K562 (cell line): ENCODE data around the gene CEMIP. TPM values are rescaled to one million over a fixed set of nuclear protein-coding genes. Genes with fewer than 3 reads are reported as not detected.

ENCODE experiments used
- ATAC-seq: fragments of 200-7000 bp; cut with Tn5 transposase; 3 replicates; pipeline ENCODE4 v1.9.1; 2020; ENCODE audit warnings: moderate library complexity
- BruUV-seq: library from RNA; stranded (reverse); fragments of 400-500 nt; replicated peaks from 2 replicates; lab custom pipeline; 2021; lab: Mats Ljungman, UMichigan
- CTCF ChIA-PET: fragments of 300-600 bp; formaldehyde crosslinking; extraction: SDS; loops from one replicate; lab custom pipeline; 2021; ENCODE audit warnings: low intra/inter-chr PET ratio; lab: Yijun Ruan, JAX
- POLR2A ChIA-PET: fragments of 300-600, 350-650 bp; sonication (Branson Sonifier 250); formaldehyde crosslinking; extraction: SDS; loops from one replicate; lab custom pipeline; 2021; ENCODE audit warnings: antibody characterized with exemption, inconsistent platforms; lab: Yijun Ruan, JAX
- DNase-seq, 4 experiments: peaks; one replicate each; pipeline versions ENCODE4 v3.0.0 to v3.0.0-alpha.2; 2011 to 2018; ENCODE audit warnings: low spot score in 3 of 4, mixed read lengths in 3 of 4; ENCODE audit errors: extremely low read depth in 1 of 4
- FAIRE-seq: peaks from 2 replicates; lab custom pipeline; 2011; peaks lifted over from hg19 to GRCh38; lab: Jason Lieb, UNC
- H2AFZ ChIP-seq: 2 replicates; pipeline ENCODE4 v1.6.0; 2011; ENCODE audit warnings: low read depth, low read length, control low read depth, inconsistent platforms
- H3K27ac ChIP-seq: fragments of 200-600 bp; 3 replicates; pipeline ENCODE4 v1.8.0; 2011; ENCODE audit warnings: low read depth, mild to moderate bottlenecking, control low read depth, inconsistent platforms, low read length, moderate library complexity, mixed read lengths; ENCODE audit errors: extremely low read depth
- H3K27me3 ChIP-seq, 2 experiments: fragments of 300-600 bp in 1 of 2; 2 replicates in 1 of 2; 3 replicates in 1 of 2; pipeline versions ENCODE4 v1.6.0 to v1.8.0; 2011; ENCODE audit warnings: inconsistent platforms in 2 of 2, low read length in 2 of 2, mild to moderate bottlenecking in 1 of 2, mixed read lengths in 1 of 2, moderate library complexity in 1 of 2; ENCODE audit not compliant: control insufficient read depth in 2 of 2, insufficient read depth in 2 of 2
- H3K36me3 ChIP-seq: fragments of 300-600 bp; 3 replicates; pipeline ENCODE4 v1.8.0; 2011; ENCODE audit warnings: mild to moderate bottlenecking, low read length, inconsistent platforms; ENCODE audit not compliant: control insufficient read depth, insufficient read depth
- H3K4me1 ChIP-seq, 2 experiments: fragments of 200-600 bp in 1 of 2; replicated peaks in 1 of 2; 2 replicates in 1 of 2; 3 replicates in 1 of 2; pipeline versions ENCODE4 v1.5.1 to v1.8.0; 2011; ENCODE audit warnings: inconsistent platforms in 2 of 2, low read length in 2 of 2, mild to moderate bottlenecking in 1 of 2, mixed read lengths in 1 of 2, moderate library complexity in 1 of 2; ENCODE audit not compliant: control insufficient read depth in 2 of 2, insufficient read depth in 2 of 2
- H3K4me2 ChIP-seq: 2 replicates; pipeline ENCODE4 v1.6.1; 2011; ENCODE audit warnings: low read length, control low read depth, inconsistent platforms, mixed read lengths; ENCODE audit not compliant: insufficient read depth
- H3K4me3 ChIP-seq: fragments of 200-600 bp; sonication (generic), shearing (Covaris generic); 2 replicates; pipeline ENCODE4 v1.5.1; 2016; ENCODE audit warnings: control low read depth, inconsistent platforms
- H3K79me2 ChIP-seq: fragments of 200-600 bp; 3 replicates; pipeline ENCODE4 v1.8.0; 2011; ENCODE audit warnings: low read length, inconsistent platforms; ENCODE audit not compliant: control insufficient read depth, insufficient read depth
- H3K9ac ChIP-seq, 2 experiments: 2 replicates each; pipeline versions ENCODE4 v1.6.0 to v1.6.1; 2011; ENCODE audit warnings: low read depth in 2 of 2, low read length in 2 of 2, control low read depth in 1 of 2, inconsistent platforms in 1 of 2, mild to moderate bottlenecking in 1 of 2, mixed read lengths in 1 of 2; ENCODE audit not compliant: insufficient read depth in 1 of 2
- H3K9me1 ChIP-seq: one replicate; pipeline ENCODE4 v1.6.0; 2011; ENCODE audit warnings: inconsistent platforms, mild to moderate bottlenecking, low read length, moderate library complexity; ENCODE audit not compliant: control insufficient read depth, insufficient read depth
- H3K9me3 ChIP-seq: replicated peaks from 2 replicates; pipeline ENCODE4 v1.5.1; 2011; ENCODE audit warnings: low read depth, low read length, inconsistent platforms; ENCODE audit not compliant: control insufficient read depth, insufficient read depth
- H4K20me1 ChIP-seq: replicated peaks from 2 replicates; pipeline ENCODE4 v1.6.1; 2011; ENCODE audit warnings: low read length, inconsistent platforms, mixed read lengths; ENCODE audit not compliant: control insufficient read depth, insufficient read depth
- PHTF2 ChIP-seq: fragments of 250-450 bp; sonication (Bioruptor Pico); IDR thresholded peaks from 2 replicates; pipeline ENCODE4 v1.5.0; 2021; ENCODE audit warnings: mild to moderate bottlenecking
- POLR2G ChIP-seq: fragments of 200-400 bp; formaldehyde crosslinking; IDR thresholded peaks from 2 replicates; pipeline ENCODE4 v1.6.1; 2017; ENCODE audit warnings: low read depth, mild to moderate bottlenecking, antibody characterized with exemption, low read length, moderate library complexity
- RBM17 ChIP-seq: fragments of 200-400 bp; formaldehyde crosslinking; IDR thresholded peaks from 2 replicates; pipeline ENCODE4 v1.6.1; 2017; ENCODE audit warnings: low read depth, mild to moderate bottlenecking, low read length, borderline replicate concordance
- RFX1 ChIP-seq: fragments of 450-650 bp; IDR thresholded peaks from 2 replicates; pipeline ENCODE4 v1.6.1; 2016; ENCODE audit warnings: mild to moderate bottlenecking, moderate library complexity
- TCF7L2 ChIP-seq: fragments of 150-350 bp; IDR thresholded peaks from 2 replicates; pipeline ENCODE4 v1.6.1; 2016; ENCODE audit warnings: low read depth, mild to moderate bottlenecking, low read length, moderate library complexity
- ZKSCAN8 ChIP-seq: fragments of 200-800 bp; sonication (Bioruptor generic); IDR thresholded peaks from 2 replicates; pipeline ENCODE4 v1.6.1; 2016; ENCODE audit warnings: missing genetic modification characterization, missing compliant biosample characterization
- ZNF584 ChIP-seq: fragments of 200-800 bp; sonication (Bioruptor generic); IDR thresholded peaks from 2 replicates; pipeline ENCODE4 v1.6.1; 2016; ENCODE audit warnings: low read depth, mild to moderate bottlenecking, missing genetic modification characterization, missing compliant biosample characterization
- ZNF77 ChIP-seq: fragments of 250-450 bp; sonication (Bioruptor Pico); IDR thresholded peaks from 2 replicates; pipeline ENCODE4 v1.5.0; 2020
- WGBS: fragments of 100-300 bp; shearing (Covaris generic); methylation state at CpG from one replicate; pipeline ENCODE4 v1.1.6; 2016; ENCODE audit warnings: low coverage, mixed read lengths; ENCODE audit not compliant: insufficient coverage; ENCODE audit errors: missing lambda C conversion rate; 5-methylcytosine and 5-hydroxymethylcytosine counted together
- in situ Hi-C: fragments of 300-500 bp; cut with MboI; formaldehyde crosslinking; loops from 4 replicates; pipeline ENCODE4 v1.15.0; 2018; ENCODE audit warnings: inconsistent platforms, mixed read lengths
- intact Hi-C: fragments of 100-400 bp; cut with micrococcal nuclease; formaldehyde crosslinking; loops from 2 replicates; pipeline ENCODE4 v1.14.2; 2022
- polyA plus RNA-seq, 8 experiments: library from polyadenylated mRNA; depleted of rRNA in 4 of 8; stranded (reverse) in 5 of 8; unstranded in 3 of 8; fragments of >200 nt; fragmentation: Nextera tagmentation in 2 of 8; fragmentation: Illumina TruSeq in 1 of 8; extraction: Ambion mirVana in 2 of 8; extraction: Trizol in 1 of 8; gene quantifications; 2 replicates each; pipeline versions ENCODE4 v1.2.1 to v1.2.3, GENCODE V29; 2011 to 2014; ENCODE audit warnings: inconsistent platforms in 1 of 8, missing spikeins in 1 of 8
- total RNA-seq, 7 experiments: library from RNA; depleted of rRNA in 6 of 7; stranded (reverse); fragments of >200 nt in 6 of 7; fragmentation: Illumina TruSeq in 2 of 7; extraction: Trizol in 2 of 7; gene quantifications; 2 replicates each; pipeline versions ENCODE4 v1.2.1 to v1.2.3, GENCODE V29; 2011 to 2021; ENCODE audit warnings: low replicate concordance in 1 of 7
- TF ChIP-seq, protein P1 (sequence below): fragments of 450-650 bp; IDR thresholded peaks from 2 replicates; pipeline ENCODE4 v1.6.1; 2017; ENCODE audit warnings: mild to moderate bottlenecking, moderate library complexity

CEMIP gene
- total and polyA plus RNA-seq, 9 of the 15 experiments (the other 6 are each of a cell fraction or from before 2014, with no cell fraction given) = 0.33 TPM; not detected in 8

DNA sequence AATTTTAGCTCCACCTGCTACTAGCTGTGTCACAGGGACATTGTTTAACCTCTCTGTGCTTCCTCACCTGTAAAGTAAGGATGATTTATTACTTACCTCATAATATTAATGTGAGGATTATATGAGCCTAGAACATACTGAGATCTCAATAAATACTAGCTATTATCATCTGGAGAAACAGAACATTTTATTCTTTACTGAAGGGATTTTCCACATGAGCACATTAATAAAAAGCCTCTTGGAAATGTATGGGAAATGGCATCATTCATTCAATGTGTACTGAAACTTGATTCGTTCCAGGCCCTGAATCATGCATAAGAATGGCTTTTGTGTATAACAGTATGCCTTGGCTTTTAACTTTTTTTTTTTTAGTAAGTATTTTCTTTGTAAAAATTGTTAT is 11.0 kb upstream of the CEMIP start:
- H2AFZ ChIP-seq = no peak overlapping the region
- no peak overlapping the region for H3K27ac ChIP-seq
- DNase-seq = no peak
- no peaks in the 10 kb centered on the region; the same call in 1 of the 2 replicates for H3K9me3 ChIP-seq
- H3K9me1 ChIP-seq = no peaks in the 10 kb centered on the region
- FAIRE-seq = no peak
- in situ Hi-C loops (no loop called here), intact Hi-C loops (no loop called here)
- TF ChIP-seq POLR2G = no peak
- no peak for TF ChIP-seq PHTF2
- TF ChIP-seq RBM17 = no peak
- no peak for TF ChIP-seq RFX1
- TF ChIP-seq ZNF584 = no peak
- TF ChIP-seq TCF7L2 = no peak
- TF ChIP-seq, protein P1, sequence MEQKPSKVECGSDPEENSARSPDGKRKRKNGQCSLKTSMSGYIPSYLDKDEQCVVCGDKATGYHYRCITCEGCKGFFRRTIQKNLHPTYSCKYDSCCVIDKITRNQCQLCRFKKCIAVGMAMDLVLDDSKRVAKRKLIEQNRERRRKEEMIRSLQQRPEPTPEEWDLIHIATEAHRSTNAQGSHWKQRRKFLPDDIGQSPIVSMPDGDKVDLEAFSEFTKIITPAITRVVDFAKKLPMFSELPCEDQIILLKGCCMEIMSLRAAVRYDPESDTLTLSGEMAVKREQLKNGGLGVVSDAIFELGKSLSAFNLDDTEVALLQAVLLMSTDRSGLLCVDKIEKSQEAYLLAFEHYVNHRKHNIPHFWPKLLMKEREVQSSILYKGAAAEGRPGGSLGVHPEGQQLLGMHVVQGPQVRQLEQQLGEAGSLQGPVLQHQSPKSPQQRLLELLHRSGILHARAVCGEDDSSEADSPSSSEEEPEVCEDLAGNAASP = no peak
- TF ChIP-seq ZNF77 = no peak
- TF ChIP-seq ZKSCAN8 (CRISPR knock-in tag) = no peak
- CTCF ChIA-PET = no interaction called here
- H4K20me1 ChIP-seq = no peaks in the 10 kb centered on the region
- H3K79me2 ChIP-seq = no peaks in the 10 kb centered on the region
- no TSS peak for BruUV-seq
- POLR2A ChIA-PET = no interaction called here
- H3K9ac ChIP-seq = no peak overlapping the region
- H3K36me3 ChIP-seq = no peaks in the 10 kb centered on the region
- H3K27me3 ChIP-seq = peaks cover 3 to 19% of the 10 kb centered on the region in 2 experiments; a peak in 3 of 5 replicates
- H3K4me3 ChIP-seq = no peak overlapping the region
- WGBS = 0% methylated on average over 1 of the region's 1 CpG
- no peak overlapping the region for H3K4me2 ChIP-seq
- H3K4me1 ChIP-seq = no peaks in the 10 kb centered on the region
- no peak for ATAC-seq
